HepG2 (cell line): Measurements from ENCODE around the gene WBP1. TPM values are rescaled to one million over a fixed set of nuclear protein-coding genes. Genes with fewer than 3 reads are reported as not detected.

ENCODE experiments used
- ATAC-seq: fragments of 200-7000 bp; cut with Tn5 transposase; 3 replicates; pipeline ENCODE4 v1.9.1; 2020; ENCODE audit warnings: mild to moderate bottlenecking, moderate library complexity
- BruUV-seq: library from RNA; stranded (reverse); fragments of 400-500 nt; replicated peaks from 2 replicates; lab custom pipeline; 2021; lab: Mats Ljungman, UMichigan
- CTCF ChIA-PET: fragments of 300-600 bp; formaldehyde crosslinking; extraction: SDS; loops from one replicate; lab custom pipeline; 2021; ENCODE audit warnings: low total read pairs, inconsistent platforms, low intra/inter-chr PET ratio; lab: Yijun Ruan, JAX
- POLR2A ChIA-PET: fragments of 350-600 bp; sonication (Branson Sonifier 250); formaldehyde crosslinking; loops from one replicate; lab custom pipeline; 2020; ENCODE audit warnings: antibody characterized with exemption, inconsistent platforms; lab: Yijun Ruan, JAX
- DNase-seq: peaks from one replicate; pipeline ENCODE4 v3.0.0-alpha.2; 2015; ENCODE audit warnings: low spot score
- FAIRE-seq: peaks from 3 replicates; lab custom pipeline; 2011; peaks lifted over from hg19 to GRCh38; lab: Jason Lieb, UNC
- H2AFZ ChIP-seq: one replicate; pipeline ENCODE4 v1.6.1; 2011; ENCODE audit warnings: low read length, inconsistent platforms
- H3K27ac ChIP-seq: fragments of 300-600 bp; 3 replicates; pipeline ENCODE4 v1.8.0; 2011; ENCODE audit warnings: mixed run types, mild to moderate bottlenecking, mixed read lengths, low read length, inconsistent platforms; ENCODE audit not compliant: insufficient read depth; ENCODE audit errors: extremely low read length
- H3K27me3 ChIP-seq, 2 experiments: fragments of 200-600 bp in 1 of 2; 2 replicates in 1 of 2; 3 replicates in 1 of 2; pipeline versions ENCODE4 v1.6.0 to v1.8.0; 2011; ENCODE audit warnings: low read length in 2 of 2, mild to moderate bottlenecking in 2 of 2, moderate library complexity in 2 of 2, inconsistent platforms in 1 of 2; ENCODE audit not compliant: insufficient read depth in 2 of 2, control insufficient read depth in 1 of 2
- H3K36me3 ChIP-seq, 2 experiments: fragments of 200-600 bp in 1 of 2; replicated peaks in 1 of 2; 2 replicates in 1 of 2; 3 replicates in 1 of 2; pipeline versions ENCODE4 v1.5.1 to v1.8.0; 2011; ENCODE audit warnings: low read length in 2 of 2, inconsistent platforms in 1 of 2; ENCODE audit not compliant: insufficient read depth in 2 of 2, control insufficient read depth in 1 of 2
- H3K4me1 ChIP-seq: 2 replicates; pipeline ENCODE4 v1.5.1; 2012; ENCODE audit warnings: low read length, inconsistent platforms; ENCODE audit not compliant: insufficient read depth
- H3K4me2 ChIP-seq: 2 replicates; pipeline ENCODE4 v1.6.0; 2011; ENCODE audit warnings: low read depth, low read length, inconsistent platforms
- H3K4me3 ChIP-seq, 3 experiments: fragments of 200-600 bp in 1 of 3; sonication (generic), shearing (Covaris generic) in 1 of 3; replicated peaks in 1 of 3; 2 replicates each; pipeline ENCODE4 v1.5.1; 2011 to 2016; ENCODE audit warnings: low read length in 3 of 3, inconsistent platforms in 2 of 3, low read depth in 2 of 3, mild to moderate bottlenecking in 2 of 3, control low read depth in 1 of 3, mixed read lengths in 1 of 3; ENCODE audit not compliant: insufficient read depth in 1 of 3
- H3K79me2 ChIP-seq: one replicate; pipeline ENCODE4 v1.6.1; 2011; ENCODE audit warnings: low read length, inconsistent platforms; ENCODE audit not compliant: insufficient read depth
- H3K9ac ChIP-seq: 2 replicates; pipeline ENCODE4 v1.6.0; 2011; ENCODE audit warnings: mild to moderate bottlenecking, low read depth, low read length, inconsistent platforms; ENCODE audit not compliant: insufficient read depth
- H3K9me3 ChIP-seq: 2 replicates; pipeline ENCODE4 v1.5.1; 2012; ENCODE audit warnings: mild to moderate bottlenecking, low read length
- H4K20me1 ChIP-seq: 2 replicates; pipeline ENCODE4 v1.6.0; 2011; ENCODE audit warnings: inconsistent platforms, mild to moderate bottlenecking, low read length, moderate library complexity; ENCODE audit not compliant: insufficient read depth
- HNF4A ChIP-seq: sonication (generic); formaldehyde crosslinking; IDR thresholded peaks from 2 replicates; pipeline ENCODE4 v1.4.0; 2020; ENCODE audit warnings: missing genetic modification reagents
- HNRNPH1 ChIP-seq: fragments of 200-400 bp; formaldehyde crosslinking; optimal IDR thresholded peaks from 2 replicates; pipeline ENCODE3; 2017; ENCODE audit warnings: mild to moderate bottlenecking, low read depth, low read length
- HOXA5 ChIP-seq: sonication (generic); formaldehyde crosslinking; IDR thresholded peaks from 2 replicates; pipeline ENCODE4 v1.4.0; 2020; ENCODE audit warnings: missing genetic modification reagents
- LBX2 ChIP-seq: sonication (generic); formaldehyde crosslinking; IDR thresholded peaks from 2 replicates; pipeline ENCODE4 v1.5.0; 2020; ENCODE audit warnings: missing genetic modification reagents, mild to moderate bottlenecking, borderline replicate concordance
- NCOA1 ChIP-seq: sonication (generic); formaldehyde crosslinking; IDR thresholded peaks from 2 replicates; pipeline ENCODE4 v1.9.0; 2021; ENCODE audit warnings: missing genetic modification reagents
- SAP130 ChIP-seq: IDR thresholded peaks from 2 replicates; pipeline ENCODE4 v1.6.1; 2016; ENCODE audit warnings: low read depth
- SCMH1 ChIP-seq: sonication (generic); formaldehyde crosslinking; IDR thresholded peaks from 2 replicates; pipeline ENCODE4 v1.9.0; 2021; ENCODE audit warnings: missing genetic modification reagents, mild to moderate bottlenecking, borderline replicate concordance
- TEF ChIP-seq: sonication (generic); formaldehyde crosslinking; IDR thresholded peaks from 2 replicates; pipeline ENCODE4 v1.5.0; 2020; ENCODE audit warnings: missing genetic modification reagents
- ZC3H4 ChIP-seq: sonication (generic); formaldehyde crosslinking; IDR thresholded peaks from 2 replicates; pipeline ENCODE4 v1.4.0; 2020; ENCODE audit warnings: missing genetic modification reagents, borderline replicate concordance
- ZNF407 ChIP-seq: sonication (generic); formaldehyde crosslinking; IDR thresholded peaks from one replicate; pipeline ENCODE4 v1.5.1; 2020; ENCODE audit warnings: mild to moderate bottlenecking, missing genetic modification reagents; ENCODE audit errors: not compliant biosample characterization
- ZNF503 ChIP-seq: sonication (generic); formaldehyde crosslinking; IDR thresholded peaks from 2 replicates; pipeline ENCODE4 v1.4.0; 2020; ENCODE audit warnings: missing genetic modification reagents
- ZNF737 ChIP-seq: sonication (generic); formaldehyde crosslinking; IDR thresholded peaks from 2 replicates; pipeline ENCODE4 v1.5.0; 2020; ENCODE audit warnings: missing genetic modification reagents, mild to moderate bottlenecking, borderline replicate concordance
- WGBS: methylation state at CpG from one replicate; pipeline ENCODE4 v1.1.6; 2017; ENCODE audit warnings: low lambda C conversion rate; 5-methylcytosine and 5-hydroxymethylcytosine counted together
- in situ Hi-C: cut with HindIII; loops from 2 replicates; pipeline ENCODE4 v1.10.0; 2017; ENCODE audit warnings: low pct_unique_long_range_greater_than_20kb; ENCODE audit not compliant: extremely low pct_ligation_motif_present
- intact Hi-C: fragments of 100-400 bp; cut with micrococcal nuclease; formaldehyde crosslinking; loops from one replicate; pipeline ENCODE4 v1.10.0; 2022; ENCODE audit not compliant: unreplicated experiment
- polyA plus RNA-seq, 8 experiments: library from polyadenylated mRNA; depleted of rRNA in 3 of 8; stranded (reverse) in 7 of 8; unstranded in 1 of 8; fragments of >200 nt; fragmentation: Illumina TruSeq in 4 of 8; extraction: Trizol in 4 of 8; gene quantifications; 2 replicates each; pipeline versions ENCODE4 v1.2.1 to v1.2.3, GENCODE V29; 2011 to 2016; ENCODE audit warnings: low read depth in 4 of 8, missing spikeins in 1 of 8, mixed read lengths in 1 of 8; ENCODE audit not compliant: insufficient read depth in 1 of 8
- total RNA-seq, 5 experiments: library from RNA; depleted of rRNA; stranded (reverse); fragments of >200 nt; fragmentation: Illumina TruSeq; extraction: Trizol; gene quantifications; 2 replicates each; pipeline ENCODE4 v1.2.3, GENCODE V29; 2016; ENCODE audit warnings: low read depth in 1 of 5

WBP1 gene
- total and polyA plus RNA-seq, 2 of the 13 experiments (the other 11 are each of a cell fraction or from before 2014, with no cell fraction given), result 38.8 to 85.7 TPM

GRCh38 chr2:74436848-74437695 lies 21.2 kb upstream of the WBP1 start:
- Histone ChIP-seq H3K4me1 (peaks cover 52% of the 10 kb centered on the region), H2AFZ (no peak overlapping the region), H3K27me3 (no peaks in the 10 kb centered on the region; a peak in 1 of 5 replicates), H3K4me2 (no peak overlapping the region), H3K9me3 (no peaks in the 10 kb centered on the region), H3K36me3 (peaks cover 30 to 58% of the 10 kb centered on the region in 2 experiments), H3K4me3 (no peak overlapping the region), H4K20me1 (peaks cover 53% of the 10 kb centered on the region), H3K79me2 (peaks cover 82% of the 10 kb centered on the region), H3K27ac (no peak overlapping the region), H3K9ac (no peak overlapping the region)
- ATAC-seq (no peak), DNase-seq (no peak), FAIRE-seq (no peak)
- ChIA-PET POLR2A (interaction anchor here (5.1 kb wide), 1 partner anchor 9 kb away, joined by 272 read pairs; no protein-coding TSS in a partner anchor), CTCF (no interaction called here)
- intact Hi-C loops, result no loop called here
- 97% methylated on average over 6 of the region's 6 CpGs for WGBS
- no TSS peak for BruUV-seq
- TF ChIP-seq ZNF737 (CRISPR knock-in tag) (no peak), HNRNPH1 (no peak), ZNF407 (CRISPR knock-in tag) (no peak), LBX2 (CRISPR knock-in tag) (no peak), HNF4A (CRISPR knock-in tag) (no peak), ZNF503 (CRISPR knock-in tag) (no peak), ZC3H4 (no peak), TEF (CRISPR knock-in tag) (no peak), SAP130 (CRISPR knock-in tag) (no peak), HOXA5 (CRISPR knock-in tag) (no peak), SCMH1 (CRISPR knock-in tag) (no peak), NCOA1 (CRISPR knock-in tag) (no peak)
- in situ Hi-C loops, result no loop called here
